H9 (cell line): ENCODE measurements around the gene IL3. TPM values are rescaled to one million over a fixed set of nuclear protein-coding genes. Genes with fewer than 3 reads are reported as not detected.

Experiments used
- DNase-seq: peaks from one replicate; pipeline ENCODE4 v3.0.0-alpha.2; 2017
- H2AFZ ChIP-seq: one replicate; pipeline ENCODE4 v1.6.1; 2013; ENCODE audit warnings: mild to moderate bottlenecking, low read length, control low read depth, moderate library complexity
- H2AK5ac ChIP-seq: 2 replicates; pipeline ENCODE4 v1.6.1; 2013; ENCODE audit warnings: low read length, control low read depth, mixed read lengths; ENCODE audit not compliant: insufficient read length
- H2BK120ac ChIP-seq: one replicate; pipeline ENCODE4 v1.6.1; 2013; ENCODE audit warnings: low read depth, mild to moderate bottlenecking, low read length, control low read depth, inconsistent platforms; ENCODE audit not compliant: poor library complexity, severe bottlenecking
- H2BK12ac ChIP-seq: 2 replicates; pipeline ENCODE4 v1.6.1; 2013; ENCODE audit warnings: low read length, control low read depth, mixed read lengths, low read depth; ENCODE audit not compliant: insufficient read length
- H2BK15ac ChIP-seq: 2 replicates; pipeline ENCODE4 v1.6.1; 2013; ENCODE audit warnings: low read depth, low read length, control low read depth
- H2BK20ac ChIP-seq: one replicate; pipeline ENCODE4 v1.6.1; 2013; ENCODE audit warnings: low read depth, mild to moderate bottlenecking, low read length, control low read depth, inconsistent platforms; ENCODE audit not compliant: poor library complexity, severe bottlenecking
- H2BK5ac ChIP-seq: 2 replicates; pipeline ENCODE4 v1.6.1; 2013; ENCODE audit warnings: low read length, control low read depth, mixed read lengths; ENCODE audit not compliant: insufficient read length
- H3K14ac ChIP-seq: 2 replicates; pipeline ENCODE4 v1.6.1; 2013; ENCODE audit warnings: low read length, control low read depth; ENCODE audit not compliant: insufficient read depth
- H3K18ac ChIP-seq: 2 replicates; pipeline ENCODE4 v1.6.1; 2013; ENCODE audit warnings: low read depth, mild to moderate bottlenecking, mixed read lengths, low read length, control low read depth; ENCODE audit not compliant: insufficient read length
- H3K23ac ChIP-seq: 2 replicates; pipeline ENCODE4 v1.6.1; 2013; ENCODE audit warnings: low read length, control low read depth, mixed read lengths, low read depth; ENCODE audit not compliant: insufficient read length
- H3K23me2 ChIP-seq: 2 replicates; pipeline ENCODE4 v1.6.1; 2013; ENCODE audit warnings: low read depth, mild to moderate bottlenecking, mixed read lengths, low read length, control low read depth; ENCODE audit not compliant: insufficient read length, poor library complexity, severe bottlenecking
- H3K27ac ChIP-seq: 2 replicates; pipeline ENCODE4 v1.5.1; 2013; ENCODE audit warnings: low read length, control low read depth, mixed read lengths, low read depth; ENCODE audit not compliant: insufficient read length
- H3K27me3 ChIP-seq: 2 replicates; pipeline ENCODE4 v1.6.1; 2013; ENCODE audit warnings: low read length, control low read depth, inconsistent platforms; ENCODE audit not compliant: insufficient read depth
- H3K4ac ChIP-seq: 2 replicates; pipeline ENCODE4 v1.6.1; 2013; ENCODE audit warnings: low read depth, mild to moderate bottlenecking, control low read depth, inconsistent platforms, low read length, moderate library complexity
- H3K4me1 ChIP-seq: 2 replicates; pipeline ENCODE4 v1.6.1; 2013; ENCODE audit warnings: low read length, control low read depth, inconsistent platforms; ENCODE audit not compliant: insufficient read depth
- H3K4me2 ChIP-seq: 2 replicates; pipeline ENCODE4 v1.6.1; 2013; ENCODE audit warnings: low read length, control low read depth, mixed read lengths; ENCODE audit not compliant: insufficient read length, insufficient read depth
- H3K56ac ChIP-seq: 2 replicates; pipeline ENCODE4 v1.6.1; 2013; ENCODE audit warnings: low read depth, mild to moderate bottlenecking, mixed read lengths, low read length, control low read depth; ENCODE audit not compliant: insufficient read length
- H3K79me1 ChIP-seq: 2 replicates; pipeline ENCODE4 v1.6.1; 2013; ENCODE audit warnings: low read depth, mild to moderate bottlenecking, moderate library complexity, low read length, control low read depth, inconsistent platforms; ENCODE audit not compliant: insufficient read depth, poor library complexity, severe bottlenecking
- H3K79me2 ChIP-seq: 2 replicates; pipeline ENCODE4 v1.6.1; 2013; ENCODE audit warnings: low read length, control low read depth, inconsistent platforms; ENCODE audit not compliant: insufficient read depth
- H3K9ac ChIP-seq: 2 replicates; pipeline ENCODE4 v1.6.1; 2013; ENCODE audit warnings: low read length, control low read depth, mixed read lengths; ENCODE audit not compliant: insufficient read length; ENCODE audit errors: extremely low read depth
- H3K9me3 ChIP-seq: one replicate; pipeline ENCODE4 v1.6.1; 2013; ENCODE audit warnings: low read depth, low read length, inconsistent platforms; ENCODE audit not compliant: control insufficient read depth
- H3T11ph ChIP-seq: one replicate; pipeline ENCODE4 v1.6.1; 2013; ENCODE audit warnings: mild to moderate bottlenecking, low read length, control low read depth, inconsistent platforms
- H4K20me1 ChIP-seq: one replicate; pipeline ENCODE4 v1.6.1; 2013; ENCODE audit not compliant: control insufficient read depth, insufficient read length, insufficient read depth
- H4K5ac ChIP-seq: 2 replicates; pipeline ENCODE4 v1.6.1; 2013; ENCODE audit warnings: low read depth, mild to moderate bottlenecking, mixed read lengths, low read length, control low read depth; ENCODE audit not compliant: insufficient read length
- H4K8ac ChIP-seq: replicated peaks from 2 replicates; pipeline ENCODE4 v1.6.1; 2013; ENCODE audit warnings: low read length, control low read depth, mixed read lengths, low read depth; ENCODE audit not compliant: insufficient read length
- H4K91ac ChIP-seq: 2 replicates; pipeline ENCODE4 v1.6.1; 2013; ENCODE audit warnings: low read depth, mild to moderate bottlenecking, moderate library complexity, mixed read lengths, low read length, control low read depth; ENCODE audit not compliant: insufficient read length
- H3K27ac Mint-ChIP-seq, 3 experiments: 2 replicates in 2 of 3; 3 replicates in 1 of 3; pipeline ENCODE4 v1.8.0; 2020 to 2021; ENCODE audit warnings: mixed read lengths in 3 of 3, mild to moderate bottlenecking in 1 of 3, moderate library complexity in 1 of 3
- H3K27me3 Mint-ChIP-seq: 2 replicates; pipeline ENCODE4 v1.8.0; 2021; ENCODE audit warnings: low read depth, mild to moderate bottlenecking, moderate library complexity, mixed read lengths
- H3K36me3 Mint-ChIP-seq, 3 experiments: 2 replicates in 2 of 3; 3 replicates in 1 of 3; pipeline ENCODE4 v1.8.0; 2020 to 2021; ENCODE audit warnings: low read depth in 3 of 3, mixed read lengths in 3 of 3; ENCODE audit not compliant: insufficient read depth in 1 of 3
- H3K4me1 Mint-ChIP-seq, 2 experiments: 2 replicates each; pipeline ENCODE4 v1.8.0; 2020; ENCODE audit warnings: mixed read lengths in 2 of 2
- H3K4me3 Mint-ChIP-seq, 2 experiments: 2 replicates in 1 of 2; 3 replicates in 1 of 2; pipeline ENCODE4 v1.8.0; 2020 to 2021; ENCODE audit warnings: mild to moderate bottlenecking in 2 of 2, mixed read lengths in 2 of 2, moderate library complexity in 1 of 2
- H3K9me3 Mint-ChIP-seq, 2 experiments: 2 replicates in 1 of 2; 3 replicates in 1 of 2; pipeline ENCODE4 v1.8.0; 2020; ENCODE audit warnings: mild to moderate bottlenecking in 2 of 2, mixed read lengths in 2 of 2, moderate library complexity in 1 of 2
- CTCF ChIP-seq: fragments of 200-600 bp; sonication (generic); conservative IDR thresholded peaks from 3 replicates; pipeline ENCODE4 v1.8.0; 2021; ENCODE audit warnings: antibody characterized with exemption, mild to moderate bottlenecking
- WGBS: extraction: QIAGEN DNeasy Blood & Tissue Kit; methylation state at CpG from one replicate; pipeline ENCODE4 v1.1.7; 2013; ENCODE audit warnings: missing lambda C conversion rate, low lambda C conversion rate, mixed read lengths; ENCODE audit not compliant: insufficient read length; ENCODE audit errors: extremely low coverage; 5-methylcytosine and 5-hydroxymethylcytosine counted together
- total RNA-seq: library from RNA; stranded (reverse); gene quantifications from 2 replicates; pipeline ENCODE4 v1.2.1, GENCODE V29; 2021

Gene IL3
- total RNA-seq, 1 experiment from 2014 or later: not detected

GRCh38 chr5:132102101-132102701 lies 41.7 kb downstream of the IL3 start:
- Histone ChIP-seq H3K4me2 (no peak overlapping the region), H3K14ac (no peak overlapping the region)
- no peaks in the 10 kb centered on the region; the same call in 1 of the 2 replicates for H3K27me3 Mint-ChIP-seq

More at GRCh38 chr5:132102101-132102701, 41.7 kb downstream of the IL3 start:
- Histone ChIP-seq H2BK15ac (no peak overlapping the region), H3K18ac (no peak overlapping the region), H3K79me2 (no peaks in the 10 kb centered on the region), H4K8ac (no peak overlapping the region), H2BK12ac (no peak overlapping the region), H3K27ac (no peak overlapping the region), H3K9me3 (no peaks in the 10 kb centered on the region), H2BK20ac (no peak overlapping the region), H2BK5ac (no peak overlapping the region), H4K91ac (no peak overlapping the region), H3K4me1 (no peaks in the 10 kb centered on the region), H3K23ac (no peak overlapping the region), H3T11ph (no peak overlapping the region), H3K23me2 (no peaks in the 10 kb centered on the region), H2AK5ac (no peak overlapping the region), H3K56ac (no peak overlapping the region), H3K9ac (no peak overlapping the region), H3K79me1 (no peaks in the 10 kb centered on the region), H3K4ac (no peak overlapping the region), H2BK120ac (no peak overlapping the region), H3K27me3 (no peaks in the 10 kb centered on the region), H4K20me1 (no peaks in the 10 kb centered on the region), H4K5ac (no peak overlapping the region), H2AFZ (no peak overlapping the region)
- WGBS: no CpG with 5 or more reads among the region's 5 CpGs
- TF ChIP-seq CTCF: no peak
- Mint-ChIP-seq H3K4me1 (no peaks in the 10 kb centered on the region), H3K4me3 (no peak overlapping the region), H3K9me3 (no peaks in the 10 kb centered on the region), H3K27ac (no peak overlapping the region; a peak in 1 of 7 replicates), H3K36me3 (no peaks in the 10 kb centered on the region)
- DNase-seq: no peak
